Keratinocyte (primary cell): ENCODE measurements around the gene ALG12. TPM values are rescaled to one million over a fixed set of nuclear protein-coding genes. Genes with fewer than 3 reads are reported as not detected.

Source experiments
- DNase-seq: peaks from one replicate; pipeline ENCODE4 v3.0.0-alpha.2; 2011; ENCODE audit warnings: low read depth, missing footprints, low spot score
- FAIRE-seq: peaks from 2 replicates; lab custom pipeline; 2011; peaks lifted over from hg19 to GRCh38; lab: Jason Lieb, UNC
- H2AFZ ChIP-seq: 2 replicates; pipeline ENCODE4 v1.6.0; 2012; ENCODE audit warnings: low read length, control low read depth, inconsistent platforms; ENCODE audit not compliant: control insufficient read depth
- H3K27ac ChIP-seq: 2 replicates; pipeline ENCODE4 v1.5.1; 2011; ENCODE audit warnings: low read length; ENCODE audit not compliant: control insufficient read depth, insufficient read depth
- H3K27me3 ChIP-seq: 3 replicates; pipeline ENCODE4 v1.6.0; 2011; ENCODE audit warnings: low read length; ENCODE audit not compliant: control insufficient read depth, insufficient read depth; ENCODE audit errors: extremely low read depth
- H3K36me3 ChIP-seq, 2 experiments: 2 replicates in 1 of 2; 3 replicates in 1 of 2; pipeline ENCODE4 v1.5.1; 2011; ENCODE audit warnings: low read length in 2 of 2, mild to moderate bottlenecking in 1 of 2; ENCODE audit not compliant: control insufficient read depth in 2 of 2, insufficient read depth in 2 of 2; ENCODE audit errors: extremely low read depth in 1 of 2
- H3K4me1 ChIP-seq: 3 replicates; pipeline ENCODE4 v1.5.1; 2011; ENCODE audit warnings: low read length; ENCODE audit not compliant: control insufficient read depth, insufficient read depth; ENCODE audit errors: extremely low read depth
- H3K4me2 ChIP-seq: 3 replicates; pipeline ENCODE4 v1.6.0; 2011; ENCODE audit warnings: low read depth, low read length; ENCODE audit not compliant: control insufficient read depth, insufficient read depth; ENCODE audit errors: extremely low read depth
- H3K4me3 ChIP-seq, 3 experiments: fragments of 200-600 bp in 1 of 3; sonication (generic) in 1 of 3; 2 replicates in 2 of 3; 3 replicates in 1 of 3; pipeline ENCODE4 v1.5.1; 2011 to 2016; ENCODE audit warnings: low read length in 3 of 3, mild to moderate bottlenecking in 3 of 3, control low read depth in 2 of 3, inconsistent platforms in 1 of 3, low read depth in 1 of 3, mixed read lengths in 1 of 3, mixed run types in 1 of 3, moderate library complexity in 1 of 3; ENCODE audit not compliant: control insufficient read depth in 2 of 3, insufficient read depth in 2 of 3; ENCODE audit errors: extremely low read depth in 1 of 3
- H3K79me2 ChIP-seq: 2 replicates; pipeline ENCODE4 v1.6.0; 2012; ENCODE audit warnings: low read length; ENCODE audit not compliant: control insufficient read depth, insufficient read depth
- H3K9ac ChIP-seq: 3 replicates; pipeline ENCODE4 v1.6.0; 2011; ENCODE audit warnings: low read length; ENCODE audit not compliant: control insufficient read depth, insufficient read depth; ENCODE audit errors: extremely low read depth
- H3K9me1 ChIP-seq: 3 replicates; pipeline ENCODE4 v1.6.0; 2011; ENCODE audit warnings: low read length; ENCODE audit not compliant: control insufficient read depth, insufficient read depth; ENCODE audit errors: extremely low read depth
- H3K9me3 ChIP-seq: 2 replicates; pipeline ENCODE4 v1.5.1; 2012; ENCODE audit warnings: low read depth, low read length; ENCODE audit not compliant: control insufficient read depth
- H4K20me1 ChIP-seq: 3 replicates; pipeline ENCODE4 v1.6.0; 2011; ENCODE audit warnings: low read length; ENCODE audit not compliant: control insufficient read depth, insufficient read depth; ENCODE audit errors: extremely low read depth
- EZH2 ChIP-seq: IDR thresholded peaks from one replicate; pipeline ENCODE4 v1.6.1; 2012; ENCODE audit warnings: inconsistent platforms, mild to moderate bottlenecking, low read length, moderate library complexity
- dilution Hi-C: fragments of 300-500 bp; cut with MboI; formaldehyde crosslinking; loops from one replicate; pipeline ENCODE4 v1.7.0; 2020; ENCODE audit warnings: low sequenced_read_pairs; ENCODE audit not compliant: extremely low pct_ligation_motif_present
- polyA plus RNA-seq, 5 experiments: library from polyadenylated mRNA; depleted of rRNA in 3 of 5; stranded (reverse) in 3 of 5; stranded (forward) in 1 of 5; unstranded in 1 of 5; fragments of >200 nt; gene quantifications; 1 replicate in 1 of 5; 2 replicates in 3 of 5; 3 replicates in 1 of 5; pipeline versions ENCODE4 v1.2.1 to v1.2.3, GENCODE V29; 2011 to 2012; ENCODE audit warnings: missing spikeins in 2 of 5, low read depth in 1 of 5, low replicate concordance in 1 of 5
- TF ChIP-seq, protein P1 (sequence below), 3 experiments: IDR thresholded peaks in 1 of 3; conservative IDR thresholded peaks in 1 of 3; optimal IDR thresholded peaks in 1 of 3; 2 replicates in 2 of 3; 3 replicates in 1 of 3; pipeline versions ENCODE3 to v1.5.1; 2011; ENCODE audit warnings: low read length in 3 of 3, mild to moderate bottlenecking in 3 of 3, moderate library complexity in 2 of 3, control low read depth in 1 of 3, inconsistent platforms in 1 of 3; ENCODE audit not compliant: insufficient read depth in 2 of 3; ENCODE audit errors: extremely low read depth in 1 of 3

ALG12 gene
- polyA plus RNA-seq, 1 donor (not counting 4 experiments of a cell fraction or from before 2014, with no cell fraction given): 6.3 TPM

DNA sequence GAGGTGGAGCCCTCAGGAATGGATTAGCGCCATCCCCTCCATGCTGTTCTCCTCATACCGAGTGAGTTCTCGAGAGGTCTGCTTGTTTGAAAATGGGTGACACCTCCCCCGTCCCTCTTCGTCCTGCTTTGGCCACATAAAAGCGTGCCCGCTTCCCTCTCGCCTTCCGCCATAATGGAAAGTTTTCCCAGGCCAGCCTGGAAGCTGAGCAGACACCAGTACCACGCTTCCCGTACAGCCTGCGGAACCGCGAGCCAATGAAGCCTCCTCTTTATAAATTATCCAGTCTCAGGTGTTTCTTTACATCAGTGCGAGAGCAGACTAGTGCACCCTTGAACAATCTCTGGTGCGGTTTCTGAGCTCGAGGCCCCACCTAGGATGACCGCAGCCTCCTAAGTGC lies 12.8 kb downstream of the ALG12 start:
- FAIRE-seq: no peak
- no peaks in the 10 kb centered on the region for H4K20me1 ChIP-seq
- H3K27me3 ChIP-seq: no peaks in the 10 kb centered on the region
- DNase-seq: no peak
- peaks cover 3% of the 10 kb centered on the region for H3K9me3 ChIP-seq
- H3K9me1 ChIP-seq: no peaks in the 10 kb centered on the region
- H3K79me2 ChIP-seq: peaks cover 3% of the 10 kb centered on the region
- H3K27ac ChIP-seq: no peak overlapping the region
- dilution Hi-C loops: no loop called here
- H3K4me2 ChIP-seq: no peak overlapping the region
- H3K36me3 ChIP-seq: peaks cover 5 to 15% of the 10 kb centered on the region in 2 experiments
- H3K4me1 ChIP-seq: no peaks in the 10 kb centered on the region
- no peak overlapping the region for H2AFZ ChIP-seq
- TF ChIP-seq EZH2: no peak
- TF ChIP-seq, protein P1, sequence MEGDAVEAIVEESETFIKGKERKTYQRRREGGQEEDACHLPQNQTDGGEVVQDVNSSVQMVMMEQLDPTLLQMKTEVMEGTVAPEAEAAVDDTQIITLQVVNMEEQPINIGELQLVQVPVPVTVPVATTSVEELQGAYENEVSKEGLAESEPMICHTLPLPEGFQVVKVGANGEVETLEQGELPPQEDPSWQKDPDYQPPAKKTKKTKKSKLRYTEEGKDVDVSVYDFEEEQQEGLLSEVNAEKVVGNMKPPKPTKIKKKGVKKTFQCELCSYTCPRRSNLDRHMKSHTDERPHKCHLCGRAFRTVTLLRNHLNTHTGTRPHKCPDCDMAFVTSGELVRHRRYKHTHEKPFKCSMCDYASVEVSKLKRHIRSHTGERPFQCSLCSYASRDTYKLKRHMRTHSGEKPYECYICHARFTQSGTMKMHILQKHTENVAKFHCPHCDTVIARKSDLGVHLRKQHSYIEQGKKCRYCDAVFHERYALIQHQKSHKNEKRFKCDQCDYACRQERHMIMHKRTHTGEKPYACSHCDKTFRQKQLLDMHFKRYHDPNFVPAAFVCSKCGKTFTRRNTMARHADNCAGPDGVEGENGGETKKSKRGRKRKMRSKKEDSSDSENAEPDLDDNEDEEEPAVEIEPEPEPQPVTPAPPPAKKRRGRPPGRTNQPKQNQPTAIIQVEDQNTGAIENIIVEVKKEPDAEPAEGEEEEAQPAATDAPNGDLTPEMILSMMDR (optimal IDR thresholded peaks at IDR 0.05 in 1 of 3, IDR thresholded peaks at IDR 0.05 in 1 of 3, conservative IDR thresholded peaks at IDR 0.05 in 1 of 3; ENCODE audit: extremely low read depth in 1 of 3, insufficient read depth in 2 of 3, low read length in 3 of 3): no peak
- no peak overlapping the region for H3K4me3 ChIP-seq
- no peak overlapping the region for H3K9ac ChIP-seq

DNA sequence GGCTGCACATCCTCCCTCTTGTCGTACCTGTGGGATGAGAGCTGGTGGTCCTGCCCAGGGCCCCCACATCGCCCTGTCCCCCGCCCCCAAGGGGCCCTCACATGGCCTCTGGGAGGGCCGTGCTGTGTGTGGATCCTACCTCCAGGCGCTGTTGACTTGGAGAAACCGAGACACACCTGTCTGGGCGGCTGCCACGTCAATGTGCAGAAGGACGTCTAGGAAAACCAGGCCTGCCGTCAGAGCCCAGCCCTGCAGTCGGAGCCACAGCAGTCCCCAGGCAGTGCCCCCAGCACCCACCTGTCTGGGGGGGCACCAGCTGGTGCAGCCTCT lies 14.2 kb downstream of the ALG12 start:
- TF ChIP-seq, protein P1 (optimal IDR thresholded peaks at IDR 0.05 in 1 of 3, IDR thresholded peaks at IDR 0.05 in 1 of 3, conservative IDR thresholded peaks at IDR 0.05 in 1 of 3; ENCODE audit: extremely low read depth in 1 of 3, insufficient read depth in 2 of 3, low read length in 3 of 3): no peak
- no peak for TF ChIP-seq EZH2
- Histone ChIP-seq H3K4me3 (no peak overlapping the region), H3K9me1 (no peaks in the 10 kb centered on the region), H3K4me1 (no peaks in the 10 kb centered on the region), H3K79me2 (peaks cover 3% of the 10 kb centered on the region), H3K27ac (no peak overlapping the region), H3K4me2 (no peak overlapping the region), H3K36me3 (peaks cover 6 to 17% of the 10 kb centered on the region in 2 experiments), H3K9me3 (peaks cover 3% of the 10 kb centered on the region), H3K27me3 (no peaks in the 10 kb centered on the region), H3K9ac (no peak overlapping the region), H4K20me1 (no peaks in the 10 kb centered on the region), H2AFZ (no peak overlapping the region)
- DNase-seq (no peak), FAIRE-seq (no peak)
- dilution Hi-C loops: no loop called here
